C4-2B (cell line): ENCODE results near the gene SLC44A5.

Source experiments
- ZFX ChIP-seq: fragments of 450-650 bp; IDR thresholded peaks from 2 replicates; pipeline ENCODE4 v1.6.1; 2017
- TF ChIP-seq, protein P1 (sequence below): fragments of 450-650 bp; conservative IDR thresholded peaks from 2 replicates; pipeline ENCODE4 v1.5.1; 2017; ENCODE audit warnings: mild to moderate bottlenecking

DNA sequence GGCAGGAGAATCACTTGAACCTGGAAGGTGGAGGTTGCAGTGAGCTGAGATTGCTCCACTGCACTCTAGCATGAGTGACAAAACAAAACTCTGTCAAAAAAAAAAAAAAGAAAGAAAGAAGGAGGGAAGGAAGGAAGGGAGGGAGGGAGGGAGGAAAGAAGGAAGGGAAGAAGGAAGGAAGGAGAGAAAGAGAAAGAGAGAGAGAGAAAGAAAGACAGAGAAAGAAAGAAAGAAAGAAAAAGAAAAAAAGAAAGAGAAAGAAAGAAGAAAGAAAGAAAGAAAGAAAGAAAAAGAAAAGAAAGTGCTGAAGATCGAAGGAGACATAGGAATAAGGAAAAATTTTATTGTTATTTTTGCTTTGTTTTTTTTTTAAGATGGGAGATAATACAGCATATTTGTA, 166.7 kb downstream of the SLC44A5 start:
- TF ChIP-seq, protein P1, sequence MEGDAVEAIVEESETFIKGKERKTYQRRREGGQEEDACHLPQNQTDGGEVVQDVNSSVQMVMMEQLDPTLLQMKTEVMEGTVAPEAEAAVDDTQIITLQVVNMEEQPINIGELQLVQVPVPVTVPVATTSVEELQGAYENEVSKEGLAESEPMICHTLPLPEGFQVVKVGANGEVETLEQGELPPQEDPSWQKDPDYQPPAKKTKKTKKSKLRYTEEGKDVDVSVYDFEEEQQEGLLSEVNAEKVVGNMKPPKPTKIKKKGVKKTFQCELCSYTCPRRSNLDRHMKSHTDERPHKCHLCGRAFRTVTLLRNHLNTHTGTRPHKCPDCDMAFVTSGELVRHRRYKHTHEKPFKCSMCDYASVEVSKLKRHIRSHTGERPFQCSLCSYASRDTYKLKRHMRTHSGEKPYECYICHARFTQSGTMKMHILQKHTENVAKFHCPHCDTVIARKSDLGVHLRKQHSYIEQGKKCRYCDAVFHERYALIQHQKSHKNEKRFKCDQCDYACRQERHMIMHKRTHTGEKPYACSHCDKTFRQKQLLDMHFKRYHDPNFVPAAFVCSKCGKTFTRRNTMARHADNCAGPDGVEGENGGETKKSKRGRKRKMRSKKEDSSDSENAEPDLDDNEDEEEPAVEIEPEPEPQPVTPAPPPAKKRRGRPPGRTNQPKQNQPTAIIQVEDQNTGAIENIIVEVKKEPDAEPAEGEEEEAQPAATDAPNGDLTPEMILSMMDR, result no peak
- TF ChIP-seq ZFX, result no peak
